ENCODE measurements around the gene STAB1.
"Not testable (repeated sequence)": the region's sequence is repeated elsewhere in the genome, so short reads cannot be mapped to it uniquely, and the experiment has no call there.

The STAB1 gene

GRCh38 chr3:52523386-52524257, 28.5 kb downstream of the STAB1 start:
- DNase-seq, result no peak

GRCh38 chr3:52524258-52524751, 29.2 kb downstream of the STAB1 start:
- DNase-seq, result no peak

- no peak for DNase-seq
These were observed 29.9 kb downstream of the STAB1 start for GRCh38 chr3:52524752-52525679.

- DNase-seq, result no peak
These were observed 30.8 kb downstream of the STAB1 start for GRCh38 chr3:52525680-52526561.

- DNase-seq, result not testable (repeated sequence)
These were observed 31.5 kb downstream of the STAB1 start for GRCh38 chr3:52526671-52527038.

GRCh38 chr3:52527039-52527731, 32.0 kb downstream of the STAB1 start:
- no peak for DNase-seq

- DNase-seq, result no peak
These were observed 32.8 kb downstream of the STAB1 start for GRCh38 chr3:52527732-52528585.

- no peak for DNase-seq
These were observed 33.6 kb downstream of the STAB1 start for GRCh38 chr3:52528586-52529375.

- no peak for DNase-seq
These were observed 34.5 kb downstream of the STAB1 start for GRCh38 chr3:52529376-52530333.

- DNase-seq, result no peak
These were observed 36.0 kb downstream of the STAB1 start for GRCh38 chr3:52530918-52531826.

- DNase-seq, result no peak
These were observed 36.9 kb downstream of the STAB1 start for GRCh38 chr3:52531860-52532516.

- DNase-seq, result peak in 1 of 56 donors; percentile 20
These were observed 37.3 kb downstream of the STAB1 start for GRCh38 chr3:52532517-52532837.

- DNase-seq, result no peak
These were observed 37.9 kb downstream of the STAB1 start for GRCh38 chr3:52532838-52533622.

- DNase-seq, result peak in 32 of 56 donors; percentile 14 to 74 (median 35)
These were observed 38.6 kb downstream of the STAB1 start, which contains the start of gene NT5DC2 for GRCh38 chr3:52533623-52534280. NT5DC2 (minus strand) TSS chr3:52533857; CDS start chr3:52533737, 120 bp downstream.
